Keratinocyte (primary cell): ENCODE data around the gene CSTB. TPM values are rescaled to one million over a fixed set of nuclear protein-coding genes. Genes with fewer than 3 reads are reported as not detected.

Experiments
- DNase-seq: peaks from one replicate; pipeline ENCODE4 v3.0.0-alpha.2; 2011; ENCODE audit warnings: low read depth, missing footprints, low spot score
- FAIRE-seq: peaks from 2 replicates; lab custom pipeline; 2011; peaks lifted over from hg19 to GRCh38; lab: Jason Lieb, UNC
- H2AFZ ChIP-seq: 2 replicates; pipeline ENCODE4 v1.6.0; 2012; ENCODE audit warnings: low read length, control low read depth, inconsistent platforms; ENCODE audit not compliant: control insufficient read depth
- H3K27ac ChIP-seq: 2 replicates; pipeline ENCODE4 v1.5.1; 2011; ENCODE audit warnings: low read length; ENCODE audit not compliant: control insufficient read depth, insufficient read depth
- H3K27me3 ChIP-seq: 3 replicates; pipeline ENCODE4 v1.6.0; 2011; ENCODE audit warnings: low read length; ENCODE audit not compliant: control insufficient read depth, insufficient read depth; ENCODE audit errors: extremely low read depth
- H3K36me3 ChIP-seq, 2 experiments: 2 replicates in 1 of 2; 3 replicates in 1 of 2; pipeline ENCODE4 v1.5.1; 2011; ENCODE audit warnings: low read length in 2 of 2, mild to moderate bottlenecking in 1 of 2; ENCODE audit not compliant: control insufficient read depth in 2 of 2, insufficient read depth in 2 of 2; ENCODE audit errors: extremely low read depth in 1 of 2
- H3K4me1 ChIP-seq: 3 replicates; pipeline ENCODE4 v1.5.1; 2011; ENCODE audit warnings: low read length; ENCODE audit not compliant: control insufficient read depth, insufficient read depth; ENCODE audit errors: extremely low read depth
- H3K4me2 ChIP-seq: 3 replicates; pipeline ENCODE4 v1.6.0; 2011; ENCODE audit warnings: low read depth, low read length; ENCODE audit not compliant: control insufficient read depth, insufficient read depth; ENCODE audit errors: extremely low read depth
- H3K4me3 ChIP-seq, 3 experiments: fragments of 200-600 bp in 1 of 3; sonication (generic) in 1 of 3; 2 replicates in 2 of 3; 3 replicates in 1 of 3; pipeline ENCODE4 v1.5.1; 2011 to 2016; ENCODE audit warnings: low read length in 3 of 3, mild to moderate bottlenecking in 3 of 3, control low read depth in 2 of 3, inconsistent platforms in 1 of 3, low read depth in 1 of 3, mixed read lengths in 1 of 3, mixed run types in 1 of 3, moderate library complexity in 1 of 3; ENCODE audit not compliant: control insufficient read depth in 2 of 3, insufficient read depth in 2 of 3; ENCODE audit errors: extremely low read depth in 1 of 3
- H3K79me2 ChIP-seq: 2 replicates; pipeline ENCODE4 v1.6.0; 2012; ENCODE audit warnings: low read length; ENCODE audit not compliant: control insufficient read depth, insufficient read depth
- H3K9ac ChIP-seq: 3 replicates; pipeline ENCODE4 v1.6.0; 2011; ENCODE audit warnings: low read length; ENCODE audit not compliant: control insufficient read depth, insufficient read depth; ENCODE audit errors: extremely low read depth
- H3K9me1 ChIP-seq: 3 replicates; pipeline ENCODE4 v1.6.0; 2011; ENCODE audit warnings: low read length; ENCODE audit not compliant: control insufficient read depth, insufficient read depth; ENCODE audit errors: extremely low read depth
- H3K9me3 ChIP-seq: 2 replicates; pipeline ENCODE4 v1.5.1; 2012; ENCODE audit warnings: low read depth, low read length; ENCODE audit not compliant: control insufficient read depth
- H4K20me1 ChIP-seq: 3 replicates; pipeline ENCODE4 v1.6.0; 2011; ENCODE audit warnings: low read length; ENCODE audit not compliant: control insufficient read depth, insufficient read depth; ENCODE audit errors: extremely low read depth
- CTCF ChIP-seq, 3 experiments: IDR thresholded peaks in 1 of 3; conservative IDR thresholded peaks in 1 of 3; optimal IDR thresholded peaks in 1 of 3; 2 replicates in 2 of 3; 3 replicates in 1 of 3; pipeline versions ENCODE3 to v1.5.1; 2011; ENCODE audit warnings: low read length in 3 of 3, mild to moderate bottlenecking in 3 of 3, moderate library complexity in 2 of 3, control low read depth in 1 of 3, inconsistent platforms in 1 of 3; ENCODE audit not compliant: insufficient read depth in 2 of 3; ENCODE audit errors: extremely low read depth in 1 of 3
- EZH2 ChIP-seq: IDR thresholded peaks from one replicate; pipeline ENCODE4 v1.6.1; 2012; ENCODE audit warnings: inconsistent platforms, mild to moderate bottlenecking, low read length, moderate library complexity
- dilution Hi-C: fragments of 300-500 bp; cut with MboI; formaldehyde crosslinking; loops from one replicate; pipeline ENCODE4 v1.7.0; 2020; ENCODE audit warnings: low sequenced_read_pairs; ENCODE audit not compliant: extremely low pct_ligation_motif_present
- polyA plus RNA-seq, 5 experiments: library from polyadenylated mRNA; depleted of rRNA in 3 of 5; stranded (reverse) in 3 of 5; stranded (forward) in 1 of 5; unstranded in 1 of 5; fragments of >200 nt; gene quantifications; 1 replicate in 1 of 5; 2 replicates in 3 of 5; 3 replicates in 1 of 5; pipeline versions ENCODE4 v1.2.1 to v1.2.3, GENCODE V29; 2011 to 2012; ENCODE audit warnings: missing spikeins in 2 of 5, low read depth in 1 of 5, low replicate concordance in 1 of 5

The CSTB gene
- polyA plus RNA-seq, 1 donor (not counting 4 experiments of a cell fraction or from before 2014, with no cell fraction given), result 126 TPM

- peaks cover 4% of the 10 kb centered on the region for H3K9me1 ChIP-seq
- peak overlapping the region; percentile 45 for H3K4me2 ChIP-seq
- H2AFZ ChIP-seq, result no peak overlapping the region
- DNase-seq, result no peak
- peaks cover 19 to 39% of the 10 kb centered on the region in 2 experiments for H3K36me3 ChIP-seq
- dilution Hi-C loops, result no loop called here
- peaks cover 14% of the 10 kb centered on the region for H3K4me1 ChIP-seq
- TF ChIP-seq CTCF (optimal IDR thresholded peaks at IDR 0.05 in 1 of 3, IDR thresholded peaks at IDR 0.05 in 1 of 3, conservative IDR thresholded peaks at IDR 0.05 in 1 of 3; ENCODE audit: extremely low read depth in 1 of 3, insufficient read depth in 2 of 3, low read length in 3 of 3), result no peak
- TF ChIP-seq EZH2, result no peak
- H3K27me3 ChIP-seq, result no peaks in the 10 kb centered on the region
- H3K9ac ChIP-seq, result peak overlapping the region; percentile 50
- H3K79me2 ChIP-seq, result peaks cover 76% of the 10 kb centered on the region
- H4K20me1 ChIP-seq, result peaks cover 16% of the 10 kb centered on the region
- peaks cover 2% of the 10 kb centered on the region for H3K9me3 ChIP-seq
- peak; percentile 23 for FAIRE-seq
- H3K27ac ChIP-seq, result peak overlapping the region; percentile 42
- H3K4me3 ChIP-seq, result no peak overlapping the region
Observed at GRCh38 chr21:43734131-43734927, 41.8 kb downstream of the CSTB start.

GRCh38 chr21:43733529-43734071 lies 42.5 kb downstream of the CSTB start:
- Histone ChIP-seq H3K36me3 (peaks cover 19 to 42% of the 10 kb centered on the region in 2 experiments), H3K9me3 (peaks cover 2% of the 10 kb centered on the region), H3K27me3 (no peaks in the 10 kb centered on the region), H3K4me2 (peak overlapping the region; percentile 45), H3K27ac (peak overlapping the region; percentile 42), H4K20me1 (peaks cover 16% of the 10 kb centered on the region), H3K9me1 (peaks cover 6% of the 10 kb centered on the region), H3K4me1 (peaks cover 18% of the 10 kb centered on the region), H3K4me3 (no peak overlapping the region), H2AFZ (no peak overlapping the region), H3K9ac (peak overlapping the region; percentile 50), H3K79me2 (peaks cover 79% of the 10 kb centered on the region)
- dilution Hi-C loops, result no loop called here
- TF ChIP-seq EZH2, result no peak
- no peak for TF ChIP-seq CTCF (optimal IDR thresholded peaks at IDR 0.05 in 1 of 3, IDR thresholded peaks at IDR 0.05 in 1 of 3, conservative IDR thresholded peaks at IDR 0.05 in 1 of 3; ENCODE audit: extremely low read depth in 1 of 3, insufficient read depth in 2 of 3, low read length in 3 of 3)
- DNase-seq (no peak), FAIRE-seq (no peak)
